ENCODE data around the gene ERBB4. TPM values are rescaled to one million over a fixed set of nuclear protein-coding genes. Genes with fewer than 3 reads are reported as not detected.

Gene ERBB4
- total and polyA plus RNA-seq, 2 of the 8 experiments (the other 6 are each of a cell fraction or from before 2014, with no cell fraction given) = 0.34 to 1.3 TPM

DNA sequence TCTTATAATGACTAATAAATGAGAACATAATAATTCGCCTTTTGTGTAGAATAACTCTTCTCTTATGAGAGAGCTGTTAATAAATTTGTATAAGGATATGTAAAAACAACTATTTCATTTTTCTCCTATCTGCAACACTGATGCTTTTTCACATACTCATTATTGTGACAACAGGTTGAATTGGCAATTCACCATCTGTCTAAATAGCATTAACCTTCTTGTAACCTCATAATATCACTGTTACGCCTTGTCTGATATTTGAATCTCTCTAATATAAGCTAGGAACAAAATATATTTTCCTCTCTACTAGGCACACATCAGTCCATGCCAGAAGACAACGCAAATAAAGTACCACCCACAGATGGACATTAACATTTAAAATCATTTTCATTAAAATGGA lies 1043.3 kb downstream of the ERBB4 start:
- no peak overlapping the region for H3K9ac ChIP-seq (replicated peaks in 1 of 4; ENCODE audit: extremely low read depth in 1 of 4, low read depth in 3 of 4, low read length in 3 of 4)
- no peak overlapping the region for H2BK15ac ChIP-seq (ENCODE audit: low read length)
- no peak for DNase-seq (ENCODE audit: low read depth in 1 of 2, low spot score in 2 of 2)
- no peak overlapping the region for H3K4me3 ChIP-seq (ENCODE audit: extremely low read depth in 1 of 4, insufficient read depth in 2 of 4, low read depth in 3 of 4, low read length in 4 of 4)
- H3K79me2 ChIP-seq (ENCODE audit: control insufficient read depth in 1 of 2, insufficient read depth in 2 of 2, low read length in 2 of 2) = no peaks in the 10 kb centered on the region
- H3K56ac ChIP-seq (replicated peaks; ENCODE audit: insufficient read length, low read depth, low read length) = no peak overlapping the region
- TF ChIP-seq TAF1 (IDR thresholded peaks at IDR 0.05; ENCODE audit: low read depth, low read length) (no peak), HDAC2 (IDR thresholded peaks at IDR 0.05; ENCODE audit: borderline replicate concordance in 1 of 2, low read depth in 2 of 2, low read length in 2 of 2) (no peak)
- no peak overlapping the region for H4K8ac ChIP-seq (ENCODE audit: extremely low read depth, insufficient read depth, low read length)
- H3K4me2 ChIP-seq (ENCODE audit: insufficient read depth in 1 of 2, low read depth in 2 of 2, low read length in 2 of 2) = no peak overlapping the region
- no peaks in the 10 kb centered on the region for H4K20me1 ChIP-seq (replicated peaks in 1 of 2; ENCODE audit: control insufficient read depth in 1 of 2, insufficient read depth in 2 of 2, low read length in 2 of 2)
- H2BK20ac ChIP-seq (ENCODE audit: low read length) = no peak overlapping the region
- no peaks in the 10 kb centered on the region for H3K79me1 ChIP-seq (ENCODE audit: low read depth, low read length)
- peaks cover 0 to 6% (median 4%) of the 10 kb centered on the region in 4 experiments; a peak in 2 of 7 replicates for H3K4me1 ChIP-seq (replicated peaks in 1 of 4; ENCODE audit: control insufficient read depth in 3 of 4, insufficient read depth in 4 of 4, low read length in 3 of 4)
- no peak overlapping the region for H3K23ac ChIP-seq (ENCODE audit: insufficient read length)
- FAIRE-seq = no peak
- no peak overlapping the region for H3K18ac ChIP-seq (ENCODE audit: extremely low read depth, low read length)
- H2AK5ac ChIP-seq (ENCODE audit: low read depth, low read length) = no peak overlapping the region
- H3K23me2 ChIP-seq (ENCODE audit: low read depth, low read length) = no peaks in the 10 kb centered on the region
- no peaks in the 10 kb centered on the region for H3K9me3 ChIP-seq (ENCODE audit: insufficient read depth in 2 of 2, low read depth in 1 of 2, low read length in 1 of 2)
- ChIA-PET POLR2A (ENCODE audit: partially characterized antibody) (no interaction called here), CTCF (ENCODE audit: partially characterized antibody) (interaction anchor here (1.7 kb wide), 1 partner anchor 8 kb away, joined by 5 read pairs; no protein-coding TSS in a partner anchor)
- no peak overlapping the region for H4K91ac ChIP-seq (replicated peaks; ENCODE audit: insufficient read length, low read length)
- H3K36me3 ChIP-seq (ENCODE audit: control insufficient read depth in 2 of 4, insufficient read depth in 4 of 4, low read length in 3 of 4) = no peaks in the 10 kb centered on the region
- no peak overlapping the region for H3K27ac ChIP-seq (ENCODE audit: low read depth, low read length)
- H4K5ac ChIP-seq (ENCODE audit: insufficient read length, low read depth, low read length) = no peak overlapping the region
- no peak overlapping the region for H3K4ac ChIP-seq (replicated peaks; ENCODE audit: insufficient read length, low read depth, low read length)
- H2AFZ ChIP-seq (ENCODE audit: low read length) = no peak overlapping the region
- H3K27me3 ChIP-seq (replicated peaks in 1 of 4; ENCODE audit: control insufficient read depth in 3 of 4, extremely low read depth in 1 of 4, insufficient read depth in 3 of 4, low read length in 3 of 4) = peaks cover 0 to 1% (median 0%) of the 10 kb centered on the region in 4 experiments; a peak in 2 of 7 replicates
- H2BK120ac ChIP-seq (replicated peaks; ENCODE audit: low read depth, low read length) = no peak overlapping the region
- no peak overlapping the region for H2BK5ac ChIP-seq (ENCODE audit: low read depth, low read length)
- 88% methylated on average over 3 of the region's 3 CpGs; no CpG with 5 or more reads in 1 of the 2 experiments for WGBS, 2 experiments (ENCODE audit: extremely low coverage in 1 of 2, insufficient coverage in 1 of 2, insufficient read length in 1 of 2, insufficient replicate concordance in 2 of 2, low coverage in 1 of 2, low lambda C conversion rate in 2 of 2, missing lambda C conversion rate in 1 of 2)
- no peak overlapping the region for H2BK12ac ChIP-seq (ENCODE audit: low read depth, low read length)
- no peak overlapping the region for H3K14ac ChIP-seq (ENCODE audit: insufficient read length)
